GM19099 (cell line): Measurements from ENCODE around the gene TESMIN.

Experiments used
- POLR2A ChIP-seq: IDR thresholded peaks from 3 replicates; pipeline ENCODE4 v1.6.1; 2011; ENCODE audit warnings: low read depth; ENCODE audit not compliant: insufficient read length; ENCODE audit errors: extremely low read depth

Gene TESMIN

DNA sequence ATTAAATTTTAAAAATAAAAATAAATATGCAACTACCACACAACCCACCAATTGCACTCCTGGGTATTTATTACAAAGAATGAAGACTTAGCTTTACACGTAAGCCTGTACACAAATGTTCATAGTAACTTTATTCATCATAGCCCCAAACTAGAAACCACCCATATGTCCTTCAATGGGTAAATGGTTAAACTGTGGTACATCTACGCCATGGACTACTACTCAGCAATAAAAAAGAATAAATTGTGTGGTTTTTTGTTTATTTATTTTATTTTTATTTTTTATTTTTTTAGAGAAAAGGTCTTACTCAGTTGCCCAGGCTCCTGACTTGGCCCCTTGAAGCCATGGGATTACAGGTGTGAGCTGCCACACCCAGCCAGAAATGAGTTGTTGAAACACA, 52.3 kb downstream of the TESMIN start:
- TF ChIP-seq POLR2A, result no peak

DNA sequence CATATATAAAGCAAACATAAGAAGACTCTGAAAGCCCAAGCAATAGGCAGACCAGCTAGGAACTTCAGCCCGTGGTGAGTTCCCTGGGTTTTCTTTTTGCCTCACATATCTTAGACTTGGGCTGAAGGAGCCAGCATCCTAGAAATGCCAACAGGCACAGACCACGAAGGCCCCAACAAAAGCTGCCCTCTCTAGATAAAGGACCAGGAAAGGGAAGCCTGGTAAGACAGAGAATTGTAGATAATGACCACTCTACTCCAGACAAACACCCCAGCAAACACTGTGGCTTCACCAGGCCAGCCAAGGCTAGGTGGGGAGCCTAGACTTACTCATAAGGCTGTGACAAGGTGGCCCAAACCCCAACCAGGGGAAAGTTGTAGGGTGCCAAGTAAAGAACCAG, 55.8 kb downstream of the TESMIN start:
- TF ChIP-seq POLR2A, result no peak

DNA sequence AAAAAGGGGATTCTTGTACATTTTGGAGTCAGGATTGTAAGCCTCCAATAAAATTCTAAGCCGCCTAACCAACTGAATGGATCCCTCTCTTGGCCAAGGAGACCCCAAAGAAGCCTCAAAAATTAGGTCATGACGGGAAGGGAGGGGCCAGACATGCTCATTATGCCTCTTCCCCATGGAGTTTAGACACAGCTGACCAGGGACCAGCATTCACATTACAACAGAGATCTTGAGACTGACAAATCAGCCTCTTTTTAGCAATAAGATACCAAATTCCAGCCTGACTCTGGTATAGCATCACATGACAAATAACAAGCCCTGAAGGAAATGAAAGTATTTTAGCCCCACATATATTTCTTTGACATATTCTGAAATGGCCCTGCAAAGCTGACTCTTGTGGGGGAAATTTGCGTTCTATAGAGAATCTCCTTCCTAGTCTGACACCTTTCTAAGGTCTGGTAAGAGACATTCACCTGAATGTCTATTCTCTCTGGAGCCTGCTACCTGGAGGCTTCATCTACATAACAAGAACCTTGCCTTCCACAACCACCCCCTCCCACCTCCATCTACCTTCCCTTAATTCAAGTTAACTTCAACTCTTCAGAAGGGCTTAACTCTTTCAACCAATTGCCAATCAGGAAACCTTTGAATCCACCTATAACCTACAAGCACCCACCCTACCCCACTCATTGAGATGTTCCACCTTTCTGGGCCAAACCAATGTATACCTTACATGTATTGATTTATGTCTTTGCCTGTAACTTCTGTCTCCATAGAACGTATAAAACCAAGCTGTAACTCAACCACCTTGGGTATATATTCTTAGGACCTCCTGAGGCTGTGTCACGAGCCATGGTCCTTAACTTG, 56.7 kb downstream of the TESMIN start:
- TF ChIP-seq POLR2A, result no peak

DNA sequence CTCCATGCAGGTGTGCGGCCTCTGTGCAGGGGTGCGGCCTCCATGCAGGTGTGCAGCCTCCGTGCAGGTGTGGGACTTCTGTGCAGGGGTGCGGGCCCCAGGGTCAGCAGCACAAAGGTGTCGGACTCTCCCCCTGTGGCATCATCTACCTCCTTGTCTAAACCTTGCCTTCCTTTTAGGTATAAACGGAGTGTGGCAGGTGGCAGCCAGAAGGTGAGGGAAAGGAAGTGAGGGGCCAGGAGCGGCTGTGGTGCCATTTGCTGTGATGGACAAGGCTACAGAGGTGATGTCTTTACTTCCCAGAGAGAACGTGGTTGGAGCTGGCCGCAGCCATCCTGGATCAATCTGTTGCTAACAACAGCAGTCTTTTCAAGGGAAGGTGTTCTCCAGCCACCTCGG, 57.8 kb downstream of the TESMIN start:
- no peak for TF ChIP-seq POLR2A

DNA sequence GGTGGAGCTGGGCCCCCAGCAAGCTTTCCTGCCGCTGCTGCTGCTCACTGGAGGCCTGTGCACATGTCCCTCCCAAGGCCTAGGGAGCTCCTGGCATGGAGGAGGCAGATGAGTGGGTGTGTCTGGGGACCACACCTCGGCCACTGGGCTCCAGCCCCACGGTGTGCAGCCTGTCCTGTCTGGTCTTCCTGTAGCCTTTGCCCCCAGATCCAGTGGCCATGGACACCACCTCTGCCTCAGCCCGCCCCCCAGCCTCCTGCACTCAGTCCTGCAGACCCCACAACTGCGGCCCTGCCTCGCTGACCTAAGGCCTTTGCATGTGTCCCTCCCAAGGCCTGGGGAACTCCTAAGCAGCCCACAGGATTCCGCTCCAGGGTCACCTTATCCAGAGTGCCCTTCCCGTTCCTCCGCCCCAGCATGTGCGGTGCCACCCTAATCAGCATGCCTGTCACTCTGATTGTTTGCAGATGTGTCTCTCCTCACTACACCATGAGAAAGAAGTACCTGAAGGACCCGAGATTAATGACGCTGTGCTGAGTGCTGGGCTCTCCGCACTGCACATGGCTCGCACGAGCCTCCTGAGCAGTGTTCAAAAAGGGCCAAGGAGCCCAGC, 58.3 kb downstream of the TESMIN start:
- no peak for TF ChIP-seq POLR2A

DNA sequence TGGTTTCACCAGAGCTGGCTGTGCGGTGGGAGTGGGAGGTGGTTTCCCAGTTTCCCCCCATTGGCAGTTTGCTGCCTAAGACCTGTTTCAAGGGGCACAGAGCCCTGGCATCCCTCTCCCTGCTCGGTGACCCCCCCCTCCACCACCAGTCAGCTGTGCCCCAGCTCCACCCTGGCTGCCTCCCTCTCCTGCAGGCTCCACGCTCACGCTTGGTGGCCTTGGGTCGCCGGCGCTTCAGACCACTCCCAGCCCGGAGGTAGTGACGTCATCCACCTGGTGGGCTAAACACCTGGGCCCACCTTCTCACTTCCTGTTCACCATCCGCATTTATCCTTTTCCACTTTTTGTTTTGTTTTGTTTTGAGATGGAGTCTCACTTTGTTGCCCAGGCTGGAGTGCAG, 59.2 kb downstream of the TESMIN start:
- TF ChIP-seq POLR2A, result no peak

DNA sequence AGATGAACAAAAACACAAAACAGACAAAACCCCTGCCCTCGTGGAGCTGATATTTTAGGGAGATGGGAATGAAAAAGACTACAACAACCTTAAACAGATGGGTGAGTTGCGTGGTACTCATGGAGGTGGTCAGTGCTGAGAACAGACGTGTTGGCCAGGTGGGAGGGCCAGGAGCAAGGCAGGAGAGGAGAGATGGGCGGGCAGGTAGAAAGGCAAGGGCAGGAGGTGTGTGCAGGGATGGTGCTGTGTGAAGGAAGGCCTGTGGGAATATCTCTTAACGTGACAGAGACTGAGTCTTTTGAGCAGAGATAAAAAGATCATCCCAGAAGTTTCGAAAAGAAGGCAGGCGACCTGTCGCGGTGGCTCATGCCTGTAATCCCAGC, 59.9 kb downstream of the TESMIN start:
- TF ChIP-seq POLR2A, result no peak

DNA sequence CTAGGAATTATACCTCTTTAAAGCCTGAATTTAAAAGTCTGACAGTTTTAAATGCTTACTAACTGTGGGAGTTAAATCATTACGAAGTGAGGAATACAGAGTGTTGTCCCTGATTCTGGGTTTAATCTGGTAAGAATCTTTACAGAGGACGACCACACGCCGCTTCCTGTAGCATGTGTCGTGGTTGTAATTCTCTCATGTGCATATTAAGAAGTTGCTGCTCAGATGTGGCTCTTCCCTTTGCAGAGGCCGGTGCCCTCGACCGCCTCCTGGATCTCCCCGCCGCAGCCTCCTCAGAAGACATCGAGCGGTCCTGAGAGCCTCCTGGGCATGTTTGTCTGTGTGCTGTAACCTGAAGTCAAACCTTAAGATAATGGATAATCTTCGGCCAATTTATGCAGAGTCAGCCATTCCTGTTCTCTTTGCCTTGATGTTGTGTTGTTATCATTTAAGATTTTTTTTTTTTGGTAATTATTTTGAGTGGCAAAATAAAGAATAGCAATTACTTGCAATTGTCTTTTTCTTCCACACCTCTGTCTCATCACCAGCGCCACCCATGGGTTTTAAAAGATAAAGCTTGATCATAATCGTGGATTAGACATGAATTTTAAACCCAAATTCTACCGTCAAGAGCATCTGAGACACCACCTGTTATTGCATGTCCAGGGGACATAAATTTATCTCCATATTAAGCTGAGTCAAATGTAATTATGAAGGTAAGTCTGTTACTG, 60.5 kb downstream of the TESMIN start:
- no peak for TF ChIP-seq POLR2A

DNA sequence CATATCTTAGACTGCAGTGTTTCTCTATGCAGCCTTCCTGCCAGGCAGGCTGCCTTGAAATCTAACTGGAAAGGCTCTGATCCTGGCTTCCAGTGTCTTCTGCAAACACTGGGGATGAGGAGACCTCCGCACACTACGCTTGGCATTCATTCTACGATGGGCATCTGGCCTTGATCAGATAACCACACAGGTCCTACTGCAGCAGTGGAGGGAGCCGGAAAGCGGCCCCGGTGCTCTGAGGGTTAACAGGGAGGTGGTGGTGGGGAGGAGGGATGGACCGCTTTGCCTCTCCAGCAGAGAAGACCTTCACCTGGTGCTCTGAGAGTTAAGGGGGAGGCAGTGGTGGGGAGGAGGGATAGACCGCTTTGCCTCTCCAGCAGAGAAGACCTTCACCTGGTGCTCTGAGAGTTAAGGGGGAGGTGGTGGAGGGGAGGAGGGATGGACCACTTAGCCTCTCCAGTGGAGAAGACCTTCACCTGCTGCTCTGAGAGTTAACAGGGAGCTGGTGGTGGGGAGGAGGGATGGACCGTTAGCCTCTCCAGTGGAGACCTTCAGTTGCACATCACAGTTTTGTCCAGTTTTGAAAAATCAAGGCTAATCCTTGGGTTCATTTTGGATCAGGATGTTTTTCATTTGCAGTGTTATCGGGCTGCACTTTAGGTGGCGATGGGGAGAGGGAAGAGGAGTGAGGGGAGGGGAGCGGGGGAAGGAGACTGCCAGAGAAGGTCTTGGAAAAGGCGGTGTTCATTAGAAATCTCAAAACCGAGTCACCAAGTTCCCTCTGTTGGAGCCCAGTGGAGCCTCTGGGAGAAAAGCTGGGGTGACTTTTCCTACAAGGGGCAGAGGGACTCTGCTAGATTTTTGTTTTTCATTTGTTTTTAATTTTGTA, 61.3 kb downstream of the TESMIN start:
- no peak for TF ChIP-seq POLR2A

DNA sequence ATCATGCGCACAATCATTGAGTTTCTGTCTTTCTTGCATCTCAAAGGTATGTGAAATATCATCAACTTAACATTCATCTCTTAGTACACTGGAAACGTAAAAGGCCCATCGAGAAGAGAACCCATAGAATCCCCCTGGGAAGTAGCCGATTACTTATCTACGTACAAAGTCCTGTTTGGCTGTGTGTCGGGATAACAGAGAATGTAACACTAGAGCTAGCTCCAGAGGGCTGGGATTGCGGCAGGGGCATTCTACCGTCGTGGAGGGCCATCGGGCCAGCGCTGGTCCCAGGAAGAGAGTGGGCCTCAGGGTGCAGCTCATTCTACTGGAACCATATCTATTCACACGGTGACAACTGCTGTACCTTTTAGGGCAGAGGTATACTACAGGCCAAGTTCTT, 62.4 kb downstream of the TESMIN start:
- no peak for TF ChIP-seq POLR2A

DNA sequence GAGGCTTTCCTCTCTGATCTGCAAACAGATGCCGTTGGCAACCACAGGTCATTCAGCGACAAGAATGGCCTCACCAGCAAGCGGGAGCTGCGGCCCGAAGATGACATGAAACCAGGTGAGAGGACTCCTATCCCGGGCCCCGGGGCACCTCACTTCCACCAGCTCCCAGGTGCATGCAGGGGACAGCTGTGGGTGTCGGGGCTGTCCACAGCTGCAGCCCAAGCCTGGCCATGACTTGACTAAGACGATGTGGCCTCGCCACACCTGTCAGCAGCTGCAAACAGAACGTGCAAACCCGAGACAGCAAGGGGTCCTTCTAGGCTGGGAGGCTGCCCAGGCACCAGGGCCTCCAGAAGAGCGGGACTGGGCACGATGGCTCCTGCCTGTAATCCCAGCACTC, 63.3 kb downstream of the TESMIN start:
- no peak for TF ChIP-seq POLR2A

DNA sequence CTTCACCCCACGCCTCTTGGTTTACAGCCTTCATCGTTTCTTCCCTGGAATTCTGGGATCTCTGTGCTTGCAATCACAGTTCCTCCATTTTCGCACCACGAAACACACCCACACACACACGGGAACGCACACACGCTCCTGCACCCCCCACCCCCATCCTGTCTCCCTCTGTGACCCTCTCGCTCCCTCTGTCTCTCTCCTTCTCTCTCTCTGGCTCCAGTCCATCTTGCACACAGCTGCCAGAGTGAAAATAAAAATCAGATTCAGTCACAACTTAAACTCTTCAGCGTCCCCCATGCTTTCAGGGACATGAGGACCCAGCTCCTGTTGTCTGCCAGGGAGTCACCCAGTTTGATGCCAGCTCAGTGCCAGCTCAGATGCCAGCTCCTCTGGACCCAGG, 64.0 kb downstream of the TESMIN start:
- TF ChIP-seq POLR2A, result no peak

DNA sequence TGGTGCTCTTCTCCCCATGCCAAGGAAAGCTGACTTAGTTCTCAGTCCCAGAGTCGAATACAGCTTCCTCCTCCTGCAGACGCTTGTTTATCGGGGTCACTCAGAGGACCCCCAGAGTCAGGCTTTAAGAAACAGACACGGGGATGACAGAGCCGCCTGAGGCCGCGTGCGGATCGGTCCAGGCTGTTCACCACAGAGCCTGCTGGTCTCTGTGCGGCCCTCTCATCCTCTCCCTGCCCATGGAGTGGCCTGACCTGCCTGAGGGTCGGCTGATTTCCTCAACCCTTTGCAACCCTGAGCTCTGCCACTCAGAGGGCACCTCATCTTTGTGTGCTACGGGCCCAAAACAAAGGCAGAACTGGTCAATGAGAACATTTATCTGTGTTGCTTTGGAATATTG, 64.8 kb downstream of the TESMIN start:
- TF ChIP-seq POLR2A, result no peak

DNA sequence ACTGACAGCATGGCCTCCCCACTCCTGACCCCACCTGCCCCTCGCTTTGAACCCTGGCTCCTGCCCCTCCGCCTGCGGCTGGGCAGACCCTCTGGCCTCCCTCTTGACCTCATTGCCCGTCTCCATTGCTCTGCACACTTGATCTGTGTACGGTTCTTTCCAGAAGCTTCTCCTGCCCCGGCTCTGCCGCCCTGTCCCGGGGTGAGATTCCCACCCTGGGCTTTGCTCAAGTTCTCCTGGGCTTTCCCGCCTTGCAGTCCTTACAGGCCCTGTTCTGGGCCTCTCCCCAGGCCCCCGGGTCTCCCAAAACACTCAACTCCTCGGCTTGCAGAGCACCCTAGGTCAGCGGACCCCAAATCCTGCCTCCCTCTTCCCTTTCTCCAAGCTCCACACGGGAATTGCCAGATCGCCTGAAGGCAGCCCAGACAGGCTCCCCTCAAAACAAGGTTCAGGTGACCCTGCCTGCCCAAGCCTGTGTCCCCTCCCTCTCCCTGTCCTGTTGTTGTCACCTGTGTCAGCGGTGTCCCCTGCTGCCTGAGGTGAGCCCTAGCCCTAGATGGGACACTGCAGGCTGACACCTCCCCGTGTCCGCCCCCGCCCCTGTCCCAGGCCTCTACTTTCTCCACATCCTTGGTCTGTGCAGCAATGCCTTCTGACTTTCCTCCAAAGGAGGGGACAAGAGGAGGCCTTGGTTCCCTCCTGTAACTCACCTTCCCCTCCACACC, 65.5 kb downstream of the TESMIN start:
- TF ChIP-seq POLR2A, result no peak
